Motor neuron (in vitro differentiated cells): ENCODE data around the gene MBD2. TPM values are rescaled to one million over a fixed set of nuclear protein-coding genes. Genes with fewer than 3 reads are reported as not detected.
A peak's percentile ranks its signal among the peaks of the same experiment; 100 is the strongest.
"Not testable (repeated sequence)": the region's sequence is repeated elsewhere in the genome, so short reads cannot be mapped to it uniquely, and the experiment has no call there.

Experiments
- ATAC-seq, 8 experiments: fragments of 200-7000 bp; cut with Tn5 transposase; replicated peaks in 6 of 8; 2 replicates each; pipeline ENCODE4 v1.8.0; 2021; ENCODE audit warnings: mild to moderate bottlenecking in 8 of 8, moderate library complexity in 8 of 8
- H3K27ac ChIP-seq, 2 donors: fragments of 250-450 bp; sonication (Bioruptor Pico); 2 replicates each; pipeline ENCODE4 v1.9.0; 2021; ENCODE audit warnings: antibody characterized with exemption in 2 of 2, mild to moderate bottlenecking in 2 of 2, moderate library complexity in 1 of 2
- H3K4me1 ChIP-seq, 2 donors: fragments of 250-450 bp; sonication (Bioruptor Pico); replicated peaks in 1 of 2; 2 replicates each; pipeline ENCODE4 v1.6.1; 2021; ENCODE audit warnings: antibody characterized with exemption in 2 of 2, mild to moderate bottlenecking in 2 of 2, moderate library complexity in 1 of 2
- H3K4me3 ChIP-seq, 5 donors: fragments of 250-450 bp; sonication (Bioruptor Pico); 2 replicates each; pipeline ENCODE4 v1.9.0; 2021; ENCODE audit warnings: antibody characterized with exemption in 5 of 5, mild to moderate bottlenecking in 5 of 5, moderate library complexity in 4 of 5
- WGBS, 10 experiments: fragments of 450-650 bp; shearing (Covaris generic); methylation state at CpG; one replicate each; pipeline ENCODE4 v1.0.0; 2022; 5-methylcytosine and 5-hydroxymethylcytosine counted together
- in situ Hi-C, 9 experiments: fragments of 400-800 bp; cut with MboI; loops; one replicate each; pipeline ENCODE4 v1.15.0; 2021; ENCODE audit warnings: low sequenced_read_pairs in 9 of 9, low pct_unique_long_range_greater_than_20kb in 2 of 9; ENCODE audit not compliant: unreplicated experiment in 9 of 9
- total RNA-seq, 8 experiments: library from RNA; unstranded; fragments of 300-600 nt; gene quantifications; 2 replicates each; pipeline versions ENCODE4 v1.2.3 to v1.2.4, GENCODE V29; 2022

The MBD2 gene
- total RNA-seq, 8 experiments from 2014 or later: 11.4 to 37.6 (median 18.3) TPM

- peak; percentile 79 to 97 (median 90) for ATAC-seq
These were observed 96.6 kb downstream of the MBD2 start for GRCh38 chr18:54127759-54128378.

GRCh38 chr18:54125429-54125828 lies 99.0 kb downstream of the MBD2 start:
- in situ Hi-C loops: loop anchor here in 3 of 9 experiments (10.0 to 25.0 kb wide), 3 partner anchors 431 to 563 kb away; no protein-coding TSS in a partner anchor
- no peak for ATAC-seq
- Histone ChIP-seq H3K4me3 (no peak overlapping the region), H3K4me1 (peaks cover 3 to 9% of the 10 kb centered on the region in 2 donors), H3K27ac (no peak overlapping the region)
- 69 to 93% (median 80%) methylated on average over 1 to 3 of the region's 3 CpGs; no CpG with 5 or more reads in 3 of the 10 experiments for WGBS, 10 experiments

More at GRCh38 chr18:54127759-54128378, 96.6 kb downstream of the MBD2 start:
- H3K27ac ChIP-seq: no peak overlapping the region
- peaks cover 3 to 9% of the 10 kb centered on the region in 2 donors for H3K4me1 ChIP-seq
- in situ Hi-C loops: loop anchor here in 3 of 9 experiments (10.0 to 25.0 kb wide), 3 partner anchors 433 to 566 kb away; no protein-coding TSS in a partner anchor
- H3K4me3 ChIP-seq: no peak overlapping the region
- 13 to 67% (median 45%) methylated on average over 2 to 9 of the region's 9 CpGs; no CpG with 5 or more reads in 1 of the 10 experiments for WGBS, 10 experiments

- not testable (repeated sequence) for H3K27ac ChIP-seq, H3K4me3 ChIP-seq, ATAC-seq
- H3K4me1 ChIP-seq: peaks cover 3 to 14% of the 10 kb centered on the region in 2 donors
- in situ Hi-C loops: loop anchor here in 4 of 9 experiments (10.0 to 25.0 kb wide), 2 partner anchors 429 to 562 kb away; no protein-coding TSS in a partner anchor
- 37 to 60% (median 49%) methylated on average over 1 to 2 of the region's 4 CpGs; no CpG with 5 or more reads in 7 of the 10 experiments for WGBS, 10 experiments
These were observed 100.6 kb downstream of the MBD2 start for GRCh38 chr18:54123720-54124440.

GRCh38 chr18:54119524-54120019 lies 104.9 kb downstream of the MBD2 start:
- peak; percentile 56 to 94 (median 75) for ATAC-seq
- no peak overlapping the region for H3K27ac ChIP-seq
- peaks cover 0 to 25% of the 10 kb centered on the region in 2 donors for H3K4me1 ChIP-seq
- in situ Hi-C loops: loop anchor here in 4 of 9 experiments (10.0 to 25.0 kb wide), 2 partner anchors 425 to 557 kb away; no protein-coding TSS in a partner anchor
- H3K4me3 ChIP-seq: no peak overlapping the region
- WGBS, 10 experiments: 0 to 48% (median 14%) methylated on average over 1 to 6 of the region's 6 CpGs; no CpG with 5 or more reads in 4 of the 10 experiments

GRCh38 chr18:54117853-54118773 lies 106.4 kb downstream of the MBD2 start:
- ATAC-seq: peak in 2 of 8 experiments; percentile 23 to 67
- 34 to 100% (median 70%) methylated on average over 1 to 9 of the region's 9 CpGs for WGBS, 10 experiments
- Histone ChIP-seq H3K4me3 (no peak overlapping the region), H3K27ac (no peak overlapping the region), H3K4me1 (peaks cover 0 to 25% of the 10 kb centered on the region in 2 donors)
- in situ Hi-C loops: loop anchor here in 4 of 9 experiments (25.0 kb wide), 1 partner anchor 556 kb away; no protein-coding TSS in a partner anchor

- in situ Hi-C loops: loop anchor here in 4 of 9 experiments (25.0 kb wide), 1 partner anchor 554 kb away; no protein-coding TSS in a partner anchor
- Histone ChIP-seq H3K4me1 (peaks cover 0 to 25% of the 10 kb centered on the region in 2 donors), H3K27ac (no peak overlapping the region), H3K4me3 (no peak overlapping the region)
- ATAC-seq: no peak
- WGBS, 10 experiments: 0 to 100% (median 65%) methylated on average over 1 to 3 of the region's 3 CpGs
These were observed 107.8 kb downstream of the MBD2 start for GRCh38 chr18:54116541-54117257.

- no peak overlapping the region for H3K4me3 ChIP-seq
- no peak overlapping the region for H3K27ac ChIP-seq
- peak in 2 of 8 experiments; percentile 41 to 44 for ATAC-seq
- 0 to 100% (median 41%) methylated on average over 1 of the region's 1 CpG; no CpG with 5 or more reads in 2 of the 10 experiments for WGBS, 10 experiments
- peaks cover 0 to 9% of the 10 kb centered on the region in 2 donors for H3K4me1 ChIP-seq
- in situ Hi-C loops: loop anchor here in 4 of 9 experiments (25.0 kb wide), 1 partner anchor 550 kb away; no protein-coding TSS in a partner anchor
These were observed 112.1 kb downstream of the MBD2 start for GRCh38 chr18:54112356-54112755.

GRCh38 chr18:54109131-54109683 lies 115.3 kb downstream of the MBD2 start:
- ATAC-seq: peak in 2 of 8 experiments; percentile 40 to 77
- Histone ChIP-seq H3K4me1 (no peaks in the 10 kb centered on the region), H3K4me3 (no peak overlapping the region), H3K27ac (no peak overlapping the region)
- WGBS, 10 experiments: 40 to 100% (median 76%) methylated on average over 1 to 3 of the region's 3 CpGs
- in situ Hi-C loops: loop anchor here in 4 of 9 experiments (25.0 kb wide), 1 partner anchor 547 kb away; no protein-coding TSS in a partner anchor

- Histone ChIP-seq H3K27ac (no peak overlapping the region), H3K4me1 (no peaks in the 10 kb centered on the region), H3K4me3 (no peak overlapping the region)
- in situ Hi-C loops: loop anchor here in 4 of 9 experiments (25.0 kb wide), 1 partner anchor 540 kb away; no protein-coding TSS in a partner anchor
- WGBS, 10 experiments: 0 to 100% (median 40%) methylated on average over 1 of the region's 1 CpG; no CpG with 5 or more reads in 1 of the 10 experiments
- no peak for ATAC-seq
These were observed 122.3 kb downstream of the MBD2 start for GRCh38 chr18:54102123-54102522.
